Renal cortical epithelial cell (primary cell): ENCODE measurements around the gene USP38. TPM values are rescaled to one million over a fixed set of nuclear protein-coding genes. Genes with fewer than 3 reads are reported as not detected.
"Not testable (repeated sequence)": the region's sequence is repeated elsewhere in the genome, so short reads cannot be mapped to it uniquely, and the experiment has no call there.

Experiments used
- DNase-seq: peaks from one replicate; pipeline ENCODE4 v3.0.0-alpha.2; 2011; ENCODE audit warnings: low read depth
- total RNA-seq: library from RNA; depleted of rRNA; stranded (reverse); fragments of >200 nt; gene quantifications from 2 replicates; pipeline ENCODE4 v1.2.3, GENCODE V29; 2014

The USP38 gene
- total RNA-seq, 1 donor from 2014 or later, result 42.6 TPM

DNA sequence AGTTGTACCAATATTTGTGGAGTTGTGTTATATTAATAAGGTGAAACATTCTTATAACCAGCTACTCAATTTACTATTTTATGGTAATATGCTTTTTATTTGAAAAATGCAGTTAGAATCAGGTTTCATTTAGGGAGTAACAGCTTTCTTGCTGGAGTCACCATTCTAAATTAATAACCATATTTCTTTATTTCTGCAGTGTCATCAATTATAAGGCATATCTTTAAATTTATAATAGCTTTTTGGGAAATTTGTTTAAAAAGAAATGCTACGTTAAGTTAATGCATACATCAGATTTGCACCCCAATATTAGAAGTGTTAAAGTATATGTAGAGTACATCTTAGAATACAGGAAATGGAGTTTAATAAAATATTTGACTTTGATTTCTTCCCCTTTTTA, 18.9 kb downstream of the USP38 start:
- no peak for DNase-seq

DNA sequence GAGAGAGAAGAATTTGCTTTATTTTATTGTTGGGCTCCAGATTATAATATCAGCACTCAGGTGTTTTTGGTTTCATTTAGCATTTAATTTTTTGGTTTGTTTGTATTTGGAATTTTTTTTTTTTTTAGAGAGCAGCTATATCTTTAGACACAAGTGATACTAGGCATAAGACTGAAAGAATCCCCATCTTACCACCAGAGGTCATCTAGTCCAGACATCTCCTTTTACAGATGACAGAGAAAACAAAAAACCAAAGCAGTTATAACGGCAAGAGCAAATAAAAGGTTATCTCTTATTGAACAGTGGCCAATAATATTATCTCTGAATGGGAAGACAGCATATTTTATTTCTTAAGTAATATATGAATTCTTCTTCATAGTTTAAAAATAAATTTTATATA, 22.8 kb downstream of the USP38 start:
- DNase-seq, result peak; percentile 21

DNA sequence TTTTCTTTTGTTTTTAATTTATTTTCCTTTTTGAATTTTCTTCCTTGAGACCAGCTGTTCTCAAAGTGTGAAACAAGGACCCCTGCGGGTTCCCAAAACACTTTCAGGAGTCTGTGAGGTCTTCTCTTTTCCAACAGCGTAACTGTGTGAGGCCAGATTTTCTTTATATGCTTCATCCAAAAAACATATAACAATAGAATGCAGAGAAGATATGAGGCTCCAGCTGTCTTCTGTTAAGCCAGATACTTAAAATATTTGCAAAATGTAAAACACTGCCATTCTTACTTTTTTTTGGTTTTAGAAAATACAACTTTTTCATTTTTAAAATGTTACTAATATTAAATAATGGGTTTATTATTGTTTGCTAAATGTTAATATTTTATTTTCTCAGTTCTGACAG, 27.8 kb downstream of the USP38 start:
- no peak for DNase-seq

GRCh38 chr4:143215873-143216272, 31.2 kb downstream of the USP38 start:
- DNase-seq, result no peak

DNA sequence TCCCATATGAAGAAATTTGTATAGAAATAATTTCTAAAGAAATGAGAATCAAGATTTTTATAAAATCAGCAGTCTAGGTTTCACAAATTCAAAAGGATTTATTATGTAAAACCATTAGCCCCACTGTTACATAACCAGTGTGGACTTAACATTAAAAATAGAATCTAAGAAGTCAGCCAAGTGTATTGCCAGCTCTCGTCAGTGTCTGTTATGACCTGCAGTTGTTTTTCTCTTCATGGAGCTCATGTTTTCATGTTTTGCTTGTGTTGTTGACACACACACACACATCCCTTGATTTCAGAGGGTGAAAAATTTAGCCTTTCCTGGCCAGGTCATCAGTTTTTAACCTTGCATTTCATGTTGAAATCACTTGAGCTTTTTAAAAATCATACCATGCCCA, 39.5 kb downstream of the USP38 start:
- no peak for DNase-seq

DNA sequence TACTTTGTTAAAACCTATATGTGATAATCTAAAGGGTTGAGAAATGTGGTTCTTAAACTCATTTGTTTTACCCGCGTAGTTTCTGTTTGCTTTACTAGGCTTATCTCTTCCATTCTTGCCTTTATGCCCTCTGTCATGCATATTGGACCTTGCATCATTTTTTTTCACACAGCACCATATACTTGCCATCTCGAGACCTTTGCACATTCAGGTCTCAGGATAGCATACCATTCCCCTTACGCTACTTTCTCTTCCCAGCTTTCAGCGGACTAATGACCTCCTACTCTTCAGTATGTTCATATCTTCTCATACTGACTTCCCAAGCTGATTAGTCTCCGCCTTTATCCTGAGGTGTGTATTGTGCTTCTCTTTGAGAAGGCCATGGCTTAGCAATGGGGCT, 40.5 kb downstream of the USP38 start:
- DNase-seq, result no peak

DNA sequence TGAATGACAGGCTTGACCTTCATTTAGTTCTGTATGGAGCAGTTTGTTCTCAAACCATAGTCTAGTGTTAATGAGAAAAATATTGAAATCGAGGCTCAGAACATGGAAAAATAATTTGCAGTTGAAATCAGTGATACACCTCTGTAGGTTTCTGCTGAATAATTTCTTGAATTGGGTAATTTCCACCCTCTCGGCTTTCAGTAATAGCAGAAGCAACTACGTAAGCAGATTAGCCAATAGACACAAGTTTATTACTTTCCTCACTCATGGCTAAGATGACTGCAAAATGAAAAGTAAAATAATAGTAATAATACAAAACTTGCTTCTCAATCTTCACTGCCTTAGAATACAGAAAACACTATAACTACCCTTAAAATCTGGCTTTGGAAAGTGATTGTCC, 46.0 kb downstream of the USP38 start:
- no peak for DNase-seq

GRCh38 chr4:143232277-143232676, 47.6 kb downstream of the USP38 start:
- DNase-seq, result no peak

DNA sequence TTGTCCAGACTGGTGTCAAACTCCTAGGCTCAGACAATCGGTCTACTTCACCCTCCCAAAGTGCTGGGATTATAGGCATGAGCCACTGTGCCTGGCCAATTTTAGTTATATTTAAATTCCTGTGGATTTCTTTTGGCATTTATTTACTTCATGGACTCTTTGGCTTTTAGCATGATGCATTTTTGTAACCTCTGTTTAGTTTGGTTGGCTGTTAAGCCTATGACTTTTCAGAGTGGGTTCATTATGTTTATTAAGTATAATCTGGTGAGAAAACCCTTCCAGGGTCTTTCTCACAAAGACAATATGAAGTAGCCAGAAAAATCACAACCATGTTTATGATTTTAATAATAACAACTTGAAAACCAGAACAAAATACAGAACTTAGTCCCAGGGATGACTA, 49.4 kb downstream of the USP38 start:
- DNase-seq, result no peak

DNA sequence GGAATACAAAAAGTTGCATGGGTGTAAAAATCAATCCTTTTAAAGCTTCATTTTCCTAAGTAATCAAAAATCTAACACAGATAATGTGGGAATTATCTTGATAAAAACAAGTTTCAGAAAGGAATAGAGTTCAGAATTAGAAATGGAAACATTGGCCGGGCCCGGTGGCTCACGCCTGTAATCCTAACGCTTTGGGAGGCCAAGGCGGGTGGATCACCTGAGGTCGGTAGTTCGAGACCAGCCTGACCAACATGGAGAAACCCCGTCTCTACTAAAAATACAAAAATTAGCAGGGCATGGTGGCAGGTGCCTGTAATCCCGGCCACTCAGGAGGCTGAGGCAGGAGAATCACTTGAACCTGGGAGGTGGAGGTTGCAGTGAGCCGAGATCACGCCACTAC, 52.5 kb downstream of the USP38 start:
- not testable (repeated sequence) for DNase-seq

DNA sequence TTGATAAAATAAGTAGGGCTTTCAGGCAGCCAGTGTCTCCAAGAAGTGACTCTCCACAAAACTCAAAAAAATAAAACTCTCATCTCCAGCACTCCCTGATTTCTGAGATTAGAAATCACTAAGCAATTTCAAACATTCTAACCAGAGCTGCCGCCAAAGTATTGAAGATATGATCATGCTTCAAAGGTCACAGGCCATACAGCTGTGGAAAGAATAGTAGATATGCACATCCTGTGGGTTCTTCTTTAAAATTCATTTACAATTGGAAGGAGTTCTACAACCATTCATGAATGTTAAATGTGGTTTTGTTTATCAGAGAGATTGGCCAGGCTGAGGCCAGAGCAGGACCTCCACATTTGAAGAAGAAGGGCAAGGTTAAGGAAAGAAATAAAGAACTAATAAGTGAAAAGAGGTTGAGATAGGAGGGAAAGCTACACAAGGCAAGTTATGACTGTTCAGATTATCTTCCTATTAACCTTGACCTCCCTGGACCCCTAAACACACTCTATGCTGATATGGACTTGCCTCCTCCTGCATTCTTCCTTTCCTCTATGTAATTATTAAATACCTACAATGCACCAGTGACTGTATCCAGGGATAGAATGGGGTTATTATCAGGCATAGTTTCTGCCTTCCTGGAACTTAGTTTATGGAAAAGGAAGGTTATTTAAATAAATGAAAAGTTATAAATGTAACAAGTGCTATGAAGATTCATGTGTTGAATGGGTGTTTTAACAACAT, 56.4 kb downstream of the USP38 start:
- DNase-seq, result no peak

DNA sequence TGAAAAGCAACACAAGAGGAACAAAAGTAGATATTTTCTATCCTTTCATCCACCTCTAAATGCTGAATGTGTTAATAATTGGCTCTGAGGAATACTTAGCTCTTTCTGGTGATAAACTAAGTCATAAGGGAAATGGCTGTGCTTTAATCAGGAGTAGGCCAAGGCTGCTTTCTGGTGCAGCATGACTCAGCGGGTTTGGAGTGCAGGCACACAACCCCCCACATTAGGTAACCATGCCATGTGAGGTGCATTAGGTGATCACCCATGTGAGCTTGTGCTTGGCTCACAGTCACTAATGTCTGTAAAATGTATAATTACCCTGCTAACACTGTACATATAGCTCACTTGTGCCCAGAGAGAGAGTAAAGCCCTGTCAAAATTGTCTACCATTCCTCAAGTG, 57.2 kb downstream of the USP38 start:
- DNase-seq, result peak; percentile 65

DNA sequence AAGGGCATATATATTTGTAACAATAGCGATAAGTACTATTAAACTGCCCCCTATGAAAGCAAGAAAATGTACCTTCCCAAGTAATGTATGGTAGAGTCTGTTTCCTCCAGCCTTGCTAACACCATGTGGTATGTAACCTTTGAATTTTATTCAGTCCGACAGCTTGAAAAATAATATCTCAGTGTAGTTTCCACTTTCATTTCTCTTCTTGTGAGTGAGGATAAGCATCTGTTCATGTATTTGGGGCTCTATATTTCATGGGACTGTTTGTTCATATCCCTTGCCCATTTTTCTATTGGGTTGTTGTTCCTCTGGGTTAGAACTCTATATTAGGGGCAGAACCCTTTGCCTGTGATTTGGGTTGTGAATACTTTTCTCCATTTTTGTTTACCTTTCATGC, 58.3 kb downstream of the USP38 start:
- no peak for DNase-seq

DNA sequence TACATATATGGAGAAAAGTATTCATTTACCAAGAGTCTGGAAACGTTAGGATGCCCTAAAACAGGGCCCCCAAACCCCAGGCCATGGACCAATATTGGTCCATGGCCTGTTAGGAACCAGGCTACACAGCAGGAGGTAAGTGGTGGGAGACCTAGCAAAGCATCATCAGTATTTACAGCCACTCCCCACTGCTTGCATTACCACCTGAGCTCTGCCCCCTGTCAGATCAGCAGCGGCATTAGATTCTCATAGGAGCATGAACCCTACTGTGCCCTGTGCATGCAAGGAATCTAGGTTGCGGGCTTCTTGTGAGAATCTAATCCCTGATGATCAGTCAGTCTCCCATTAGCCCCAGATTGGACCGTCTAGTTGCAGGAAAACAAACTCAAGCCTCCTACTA, 62.3 kb downstream of the USP38 start:
- DNase-seq, result no peak

DNA sequence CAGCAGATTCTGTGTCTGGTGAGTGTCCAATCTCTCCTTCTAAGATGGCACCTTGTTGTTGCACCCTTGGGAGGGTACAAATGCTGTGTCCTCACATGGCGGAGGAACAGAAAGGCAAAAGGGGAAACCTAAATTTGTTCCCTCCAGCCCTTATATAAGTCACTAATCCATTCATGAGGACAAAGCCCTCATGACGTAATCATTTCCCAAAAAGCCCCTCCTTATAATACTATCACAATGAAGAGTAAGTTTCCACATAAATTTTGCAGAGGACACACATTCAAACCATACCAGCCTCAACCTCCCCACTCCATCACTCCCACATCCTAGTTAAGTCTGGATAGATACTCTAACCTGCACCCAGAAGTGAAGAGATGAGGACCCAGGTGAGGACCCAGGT, 63.1 kb downstream of the USP38 start:
- DNase-seq, result no peak

DNA sequence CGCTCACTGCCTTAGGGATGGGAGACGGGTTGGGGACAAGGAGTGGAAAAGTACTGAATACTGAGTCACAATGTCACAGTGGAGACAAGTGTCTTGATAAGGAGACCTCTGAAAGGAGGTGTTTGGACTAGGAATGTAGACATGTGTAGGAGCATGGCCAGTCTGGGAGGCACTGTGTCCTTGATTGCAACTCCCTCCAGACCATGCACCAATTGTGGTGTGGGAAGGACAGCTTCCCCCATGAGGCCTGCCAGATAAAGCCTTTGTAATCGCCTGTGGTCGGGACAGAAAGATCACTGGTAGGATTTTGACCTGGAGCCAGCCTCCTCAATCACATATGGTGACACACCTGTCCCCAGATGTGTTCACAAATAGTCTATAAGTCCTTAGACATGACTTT, 64.1 kb downstream of the USP38 start:
- DNase-seq, result no peak

GRCh38 chr4:143250617-143251016, 65.9 kb downstream of the USP38 start:
- no peak for DNase-seq

GRCh38 chr4:143251348-143251747, 66.6 kb downstream of the USP38 start:
- DNase-seq, result no peak

- DNase-seq, result peak; percentile 69
Measured at GRCh38 chr4:143251779-143252178, 67.1 kb downstream of the USP38 start.

DNA sequence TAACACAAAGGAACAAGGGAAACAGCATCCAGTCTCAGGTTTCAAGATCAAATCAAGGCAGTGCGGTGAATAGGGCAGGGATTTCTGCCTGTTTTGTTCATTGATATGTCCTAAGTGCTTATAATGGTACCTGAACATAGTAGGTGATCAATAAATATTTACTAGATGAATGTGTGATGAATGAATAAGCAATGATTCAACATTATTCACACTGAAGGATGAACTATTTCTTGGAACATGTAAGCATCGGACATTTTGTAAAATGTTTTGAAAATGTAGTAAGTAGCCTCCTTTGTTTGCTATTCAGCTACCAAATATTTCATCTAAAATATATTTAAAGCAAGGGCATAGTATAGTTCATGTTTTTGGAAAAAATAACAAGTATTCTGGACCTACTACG, 67.8 kb downstream of the USP38 start:
- no peak for DNase-seq

- peak; percentile 21 for DNase-seq
Measured at GRCh38 chr4:143253166-143253565, 68.4 kb downstream of the USP38 start.

GRCh38 chr4:143254491-143255226, 69.9 kb downstream of the USP38 start:
- DNase-seq, result no peak

DNA sequence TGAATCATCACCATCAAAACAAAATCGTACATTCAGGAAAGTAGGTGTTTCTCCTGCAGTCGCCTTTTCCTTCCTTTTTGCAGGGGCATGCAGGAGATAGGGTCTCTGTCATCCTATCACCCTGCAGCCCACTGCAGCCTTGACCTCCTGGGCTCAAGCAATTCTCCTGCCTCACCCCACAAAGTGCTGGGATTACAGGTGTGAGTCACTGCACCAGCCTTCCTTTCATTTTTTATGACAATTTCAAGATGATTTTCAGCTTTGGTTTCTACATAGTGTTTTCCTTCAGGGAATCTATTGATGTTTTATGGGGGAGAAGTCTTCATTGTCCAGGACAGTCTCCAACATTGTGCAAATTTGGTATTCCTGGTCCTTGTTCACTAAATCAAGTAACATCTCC, 71.7 kb downstream of the USP38 start:
- no peak for DNase-seq

- DNase-seq, result no peak
Measured at GRCh38 chr4:143257356-143257755, 72.6 kb downstream of the USP38 start.
